Measurements from ENCODE around the gene COMTD1.

COMTD1 gene

DNA sequence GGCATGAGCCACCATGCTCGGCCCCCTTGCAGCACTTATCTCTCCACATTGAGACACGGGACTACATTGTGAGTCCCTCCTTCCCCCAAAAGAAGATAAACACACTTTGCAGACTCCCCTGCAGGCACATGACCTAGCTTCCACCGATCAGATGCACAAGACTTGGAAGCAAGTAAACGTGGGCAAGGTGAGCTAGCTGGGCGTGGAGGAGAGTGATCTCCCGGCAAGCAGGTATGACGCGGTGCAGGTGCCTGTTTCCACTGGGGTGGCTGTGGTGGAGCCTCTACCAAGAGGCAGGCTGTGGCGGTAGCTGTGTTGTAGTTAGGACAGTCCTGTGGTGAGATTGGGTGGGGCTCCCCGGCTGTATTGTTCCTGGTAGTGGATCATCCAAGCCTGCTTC is 7.7 kb upstream of the COMTD1 start:
- no peaks in the 10 kb centered on the region for H3K27me3 ChIP-seq (replicated peaks)
- in situ Hi-C loops (cut with HindIII; ENCODE audit: low pct_ligation_motif_present, low sequenced_read_pairs): no loop called here
- DNase-seq: no peak
- no peak overlapping the region for H3K4me3 ChIP-seq (ENCODE audit: low read depth, low read length)
- no peaks in the 10 kb centered on the region for H3K36me3 ChIP-seq (replicated peaks)
- H3K27ac ChIP-seq: no peak overlapping the region
- TF ChIP-seq CTCF (IDR thresholded peaks at IDR 0.05; ENCODE audit: low read depth, low read length, missing control alignments): no peak

DNA sequence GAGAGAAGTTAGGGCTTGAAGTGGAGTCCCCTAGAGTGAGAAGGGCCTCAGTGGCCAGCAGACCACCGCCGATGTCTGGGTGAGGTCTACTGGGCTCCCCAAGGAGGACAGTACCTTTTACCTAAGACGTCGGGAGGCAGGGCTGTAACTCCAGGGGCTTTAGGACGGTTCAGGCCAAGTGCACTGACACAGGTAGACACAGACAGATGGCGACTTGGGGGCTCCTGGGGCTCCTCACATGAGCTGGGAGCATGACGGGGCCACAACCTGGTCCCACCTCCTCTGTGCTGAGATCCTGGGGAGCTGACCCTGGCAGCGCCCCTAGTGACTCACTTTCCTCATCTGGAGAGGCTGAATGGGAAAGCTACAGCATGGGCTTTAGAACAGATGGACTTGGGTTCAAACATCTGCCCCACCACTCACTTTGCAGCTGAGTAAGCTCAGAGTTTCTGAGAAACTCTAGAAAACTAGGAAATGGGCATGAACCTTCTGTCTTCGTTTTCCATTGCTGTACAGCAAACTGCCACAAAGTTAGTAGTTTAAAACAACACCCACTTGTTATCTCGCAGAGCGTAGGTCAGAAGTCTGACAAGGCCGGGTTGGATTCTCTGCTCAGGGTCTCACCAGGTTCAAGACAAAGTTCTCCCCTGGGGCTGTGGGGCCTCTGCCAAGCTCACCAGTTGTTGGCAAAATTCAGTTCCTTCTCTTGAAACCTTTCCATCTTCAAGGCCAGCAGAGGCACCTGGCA is 4.7 kb upstream of the COMTD1 start:
- no peak overlapping the region for H3K27ac ChIP-seq
- no peak overlapping the region for H3K4me3 ChIP-seq (ENCODE audit: low read depth, low read length)
- no peak for TF ChIP-seq CTCF (IDR thresholded peaks at IDR 0.05; ENCODE audit: low read depth, low read length, missing control alignments)
- H3K27me3 ChIP-seq (replicated peaks): no peaks in the 10 kb centered on the region
- in situ Hi-C loops (cut with HindIII; ENCODE audit: low pct_ligation_motif_present, low sequenced_read_pairs): no loop called here
- H3K36me3 ChIP-seq (replicated peaks): no peaks in the 10 kb centered on the region
- no peak for DNase-seq

DNA sequence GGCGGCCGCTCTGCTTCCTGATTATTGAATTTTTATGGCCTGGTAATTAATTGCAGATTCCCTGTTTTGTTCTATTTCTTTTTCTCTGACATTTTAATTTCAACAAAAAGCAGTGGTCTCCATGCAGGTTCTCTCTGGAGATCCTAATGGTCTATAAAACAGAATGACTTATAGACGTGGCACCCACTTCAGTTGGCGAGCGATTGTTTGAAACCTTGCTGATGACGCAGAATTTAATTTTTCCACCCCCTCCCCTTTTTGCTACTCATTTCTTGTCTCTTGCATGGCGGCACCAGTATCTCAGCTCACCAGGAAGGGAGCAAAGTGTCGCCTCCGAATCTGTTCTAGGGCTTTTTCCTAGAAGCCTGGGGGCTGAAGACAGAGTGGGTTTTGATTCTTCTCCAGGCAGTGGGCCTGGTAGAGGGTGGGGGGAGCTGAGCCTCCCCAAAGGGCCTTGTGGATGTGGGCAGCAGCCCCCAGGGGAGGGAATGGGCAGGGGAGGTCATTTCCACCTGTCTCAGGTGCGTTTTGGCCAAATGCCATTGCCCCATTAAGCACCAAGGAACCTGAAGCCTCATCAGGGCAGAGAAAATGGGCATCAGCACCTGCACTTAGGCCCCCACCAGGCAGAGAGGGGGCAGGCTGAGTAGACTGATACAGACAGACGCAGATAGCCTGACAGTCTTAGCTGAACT is 3.5 kb upstream of the COMTD1 start:
- in situ Hi-C loops (cut with HindIII; ENCODE audit: low pct_ligation_motif_present, low sequenced_read_pairs): no loop called here
- no peak for TF ChIP-seq CTCF (IDR thresholded peaks at IDR 0.05; ENCODE audit: low read depth, low read length, missing control alignments)
- H3K4me3 ChIP-seq (ENCODE audit: low read depth, low read length): no peak overlapping the region
- H3K27me3 ChIP-seq (replicated peaks): no peaks in the 10 kb centered on the region
- H3K36me3 ChIP-seq (replicated peaks): no peaks in the 10 kb centered on the region
- H3K27ac ChIP-seq: no peak overlapping the region
- DNase-seq: no peak

- in situ Hi-C loops (cut with HindIII; ENCODE audit: low pct_ligation_motif_present, low sequenced_read_pairs): no loop called here
- Histone ChIP-seq H3K27ac (no peak overlapping the region), H3K4me3 (ENCODE audit: low read depth, low read length) (no peak overlapping the region), H3K27me3 (replicated peaks) (no peaks in the 10 kb centered on the region), H3K36me3 (replicated peaks) (peaks cover 2% of the 10 kb centered on the region)
- DNase-seq: no peak
- no peak for TF ChIP-seq CTCF (IDR thresholded peaks at IDR 0.05; ENCODE audit: low read depth, low read length, missing control alignments)
These were observed 2.7 kb upstream of the COMTD1 start for GRCh38 chr10:75238182-75239095.

- in situ Hi-C loops (cut with HindIII; ENCODE audit: low pct_ligation_motif_present, low sequenced_read_pairs): no loop called here
- peaks cover 15% of the 10 kb centered on the region for H3K36me3 ChIP-seq (replicated peaks)
- DNase-seq: no peak
- no peaks in the 10 kb centered on the region for H3K27me3 ChIP-seq (replicated peaks)
- no peak overlapping the region for H3K27ac ChIP-seq
- no peak overlapping the region for H3K4me3 ChIP-seq (ENCODE audit: low read depth, low read length)
- no peak for TF ChIP-seq CTCF (IDR thresholded peaks at IDR 0.05; ENCODE audit: low read depth, low read length, missing control alignments)
These were observed 545 bp upstream of the COMTD1 start for GRCh38 chr10:75236178-75236825.
